D341Med (cell line): Measurements from ENCODE around the gene TIMP3.
A peak's percentile ranks its signal among the peaks of the same experiment; 100 is the strongest.

Experiments
- DNase-seq: peaks from one replicate; pipeline ENCODE4 v3.0.0; 2012; ENCODE audit warnings: low spot score

The TIMP3 gene

GRCh38 chr22:32829451-32829851, 27.9 kb downstream of the TIMP3 start:
- no peak for DNase-seq

- no peak for DNase-seq
These were observed 29.0 kb downstream of the TIMP3 start for GRCh38 chr22:32830473-32830872.

GRCh38 chr22:32830957-32831356, 29.5 kb downstream of the TIMP3 start:
- no peak for DNase-seq

GRCh38 chr22:32831584-32831983, 30.1 kb downstream of the TIMP3 start:
- no peak for DNase-seq

- no peak for DNase-seq
These were observed 30.7 kb downstream of the TIMP3 start for GRCh38 chr22:32832174-32832573.

GRCh38 chr22:32836280-32837123, 35.0 kb downstream of the TIMP3 start:
- peak; percentile 45 for DNase-seq

- DNase-seq = no peak
These were observed 35.6 kb downstream of the TIMP3 start for GRCh38 chr22:32837142-32837541.

- no peak for DNase-seq
These were observed 36.3 kb downstream of the TIMP3 start for GRCh38 chr22:32837803-32838202.

GRCh38 chr22:32839831-32840584, 38.5 kb downstream of the TIMP3 start:
- no peak for DNase-seq

- DNase-seq = no peak
These were observed 39.7 kb downstream of the TIMP3 start for GRCh38 chr22:32841175-32841574.

GRCh38 chr22:32842486-32842885, 41.0 kb downstream of the TIMP3 start:
- no peak for DNase-seq

- no peak for DNase-seq
These were observed 41.8 kb downstream of the TIMP3 start for GRCh38 chr22:32843300-32843699.

- DNase-seq = no peak
These were observed 42.7 kb downstream of the TIMP3 start for GRCh38 chr22:32844251-32844650.

GRCh38 chr22:32846780-32847491, 45.4 kb downstream of the TIMP3 start:
- DNase-seq = no peak

GRCh38 chr22:32848226-32848625, 46.7 kb downstream of the TIMP3 start:
- no peak for DNase-seq

GRCh38 chr22:32849501-32849900, 48.0 kb downstream of the TIMP3 start:
- DNase-seq = no peak

GRCh38 chr22:32850157-32850556, 48.7 kb downstream of the TIMP3 start:
- DNase-seq = no peak

- DNase-seq = no peak
These were observed 49.3 kb downstream of the TIMP3 start for GRCh38 chr22:32850591-32851517.

GRCh38 chr22:32852395-32853251, 51.1 kb downstream of the TIMP3 start:
- no peak for DNase-seq

GRCh38 chr22:32853662-32854061, 52.2 kb downstream of the TIMP3 start:
- no peak for DNase-seq

GRCh38 chr22:32854351-32854804, 52.9 kb downstream of the TIMP3 start:
- no peak for DNase-seq
